Stimulated activated CD4-positive, alpha-beta T cell treated with anti-CD3 and anti-CD28 coated beads, TNF-alpha, amount 100 ng/mL, for 24 hours (primary cell): ENCODE results near the gene CD209.
"Not testable (repeated sequence)": the region's sequence is repeated elsewhere in the genome, so short reads cannot be mapped to it uniquely, and the experiment has no call there.

Experiments used
- DNase-seq, 3 experiments: peaks; one replicate each; pipeline ENCODE4 v3.0.0-alpha.2; 2020; ENCODE audit warnings: low read depth in 3 of 3

CD209 gene

DNA sequence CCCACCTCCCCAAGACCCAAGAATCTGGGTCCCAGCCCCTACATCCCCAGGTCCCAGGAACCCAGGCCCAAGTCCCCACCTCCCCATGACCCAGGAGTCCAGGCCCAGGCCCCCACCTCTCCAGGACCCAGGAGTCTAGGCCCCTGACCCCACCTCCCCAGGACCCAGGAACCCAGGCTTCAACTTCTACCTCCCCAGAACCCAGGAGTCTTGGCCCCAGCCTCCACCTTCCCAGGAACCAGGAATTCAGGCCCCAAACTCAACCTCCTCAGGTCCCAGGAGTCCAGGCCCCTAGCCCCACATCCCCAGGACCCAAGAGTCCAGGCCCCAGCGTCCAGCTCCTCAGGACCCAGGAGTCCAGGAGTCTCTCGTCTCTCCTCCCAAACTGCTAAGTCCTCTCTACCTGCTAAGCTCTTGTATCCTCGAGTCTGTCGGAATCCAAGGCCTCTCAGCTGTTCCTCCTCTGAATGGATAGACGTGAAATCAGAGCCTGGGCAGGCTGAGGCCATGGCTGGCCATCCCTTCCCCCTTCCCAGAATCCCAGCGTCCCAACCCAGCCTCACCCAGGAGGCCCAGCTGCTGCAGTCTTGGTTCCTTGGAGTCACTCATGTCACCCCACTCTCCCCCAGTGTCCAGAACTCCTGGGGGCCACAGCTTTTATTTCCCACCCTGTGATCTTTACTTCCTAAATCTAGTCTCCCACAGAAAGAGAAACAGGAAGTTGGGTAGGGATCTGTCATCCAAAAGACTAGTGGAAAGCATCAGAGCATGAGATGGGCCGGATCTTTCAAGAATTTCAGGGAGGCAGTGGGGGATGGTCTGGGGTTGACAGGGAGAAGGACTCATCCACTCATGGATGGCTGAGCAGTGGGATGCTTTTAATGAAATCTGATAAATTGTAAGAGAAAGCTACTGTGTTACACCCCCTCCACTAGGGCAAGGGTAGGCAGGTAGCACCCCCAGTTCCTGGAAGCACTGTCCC, at the start of gene CD209:
Gene CD209 (minus strand): TSS at position 632 of the 982 bp plus-strand sequence. CDS start 23 bp downstream, at position 609.
- no peak for DNase-seq

- DNase-seq, result no peak
Measured at GRCh38 chr19:7795555-7796161, 48.3 kb upstream of the CD209 start.

GRCh38 chr19:7793493-7793892, 46.2 kb upstream of the CD209 start:
- no peak for DNase-seq

DNA sequence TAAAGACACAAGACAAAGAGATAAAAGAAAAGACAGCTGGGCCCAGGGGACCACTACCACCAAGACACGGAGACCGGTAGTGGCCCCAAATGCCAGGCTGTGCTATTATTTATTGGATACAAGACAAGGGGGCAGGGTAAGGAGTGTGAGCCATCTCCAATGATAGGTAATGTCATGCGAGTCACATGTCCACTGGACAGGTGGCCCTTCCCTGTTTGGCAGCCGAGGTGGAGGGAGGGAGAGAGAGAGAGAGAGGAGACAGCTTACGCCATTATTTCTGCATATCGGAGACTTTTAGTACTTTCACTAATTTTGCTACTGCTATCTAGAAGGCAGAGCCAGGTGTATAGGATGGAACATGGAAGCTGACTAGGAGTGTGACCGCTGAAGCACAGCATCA, 45.4 kb upstream of the CD209 start:
- DNase-seq, result not testable (repeated sequence)

DNA sequence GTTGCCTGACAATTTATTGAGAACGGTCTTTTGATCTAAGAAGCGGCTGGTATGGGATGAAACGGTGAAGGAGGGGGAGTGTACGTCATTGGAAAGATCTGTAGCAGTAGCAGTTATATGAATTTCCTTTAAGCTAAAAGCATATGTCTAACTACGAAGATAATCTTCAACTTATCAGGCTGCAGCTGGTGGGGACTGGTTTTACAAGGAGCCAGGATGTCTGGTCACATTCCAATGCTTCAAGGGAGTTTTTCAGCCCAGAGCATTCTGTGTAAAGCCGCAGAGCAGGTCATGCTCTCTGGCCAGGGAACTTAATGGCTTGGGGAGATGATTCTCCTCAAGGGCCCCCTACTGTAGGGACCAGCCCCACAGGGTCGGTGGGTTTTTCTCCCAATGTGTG, 44.9 kb upstream of the CD209 start:
- DNase-seq, result no peak

DNA sequence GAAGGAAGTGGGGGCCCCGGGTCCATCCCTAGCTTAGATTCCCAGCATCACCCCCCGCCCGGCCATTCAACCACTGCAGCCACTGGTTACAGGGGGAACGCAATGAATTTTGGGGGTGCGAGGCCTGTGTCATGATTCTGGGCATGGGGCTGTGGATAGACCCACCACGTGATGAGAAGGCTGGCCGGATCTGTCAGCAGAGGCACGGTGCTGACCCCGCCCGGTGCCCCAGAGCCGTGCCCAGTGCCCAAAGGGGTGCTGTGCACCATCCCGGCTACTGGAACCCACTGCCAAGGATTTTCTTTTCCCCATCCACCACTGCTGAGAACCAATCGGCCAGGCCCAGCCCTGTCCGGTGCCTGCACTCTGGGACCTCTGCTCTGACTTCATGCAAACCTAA, 43.1 kb upstream of the CD209 start:
- no peak for DNase-seq

GRCh38 chr19:7789447-7789846, 42.1 kb upstream of the CD209 start:
- DNase-seq, result peak in 1 of 3 experiments; percentile 28

DNA sequence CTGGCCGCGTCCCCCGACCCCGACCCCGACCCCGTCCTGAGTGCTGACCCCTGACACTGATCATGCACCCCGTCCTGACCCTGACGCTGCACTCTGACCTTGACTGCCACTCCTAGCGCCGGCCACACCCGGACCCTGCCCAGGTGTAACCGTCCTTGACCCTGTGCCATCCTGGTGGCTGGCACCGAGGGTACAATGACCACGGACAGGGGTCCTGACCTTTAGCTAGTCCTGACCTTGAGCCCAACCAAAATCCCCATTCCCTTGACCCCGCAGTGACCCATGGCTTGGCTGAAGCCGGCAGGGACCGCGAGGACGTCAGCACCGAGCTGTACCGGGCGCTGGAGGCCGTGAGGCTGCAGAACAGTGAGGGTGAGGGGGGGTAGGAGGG, 41.6 kb upstream of the CD209 start:
- DNase-seq, result no peak

DNA sequence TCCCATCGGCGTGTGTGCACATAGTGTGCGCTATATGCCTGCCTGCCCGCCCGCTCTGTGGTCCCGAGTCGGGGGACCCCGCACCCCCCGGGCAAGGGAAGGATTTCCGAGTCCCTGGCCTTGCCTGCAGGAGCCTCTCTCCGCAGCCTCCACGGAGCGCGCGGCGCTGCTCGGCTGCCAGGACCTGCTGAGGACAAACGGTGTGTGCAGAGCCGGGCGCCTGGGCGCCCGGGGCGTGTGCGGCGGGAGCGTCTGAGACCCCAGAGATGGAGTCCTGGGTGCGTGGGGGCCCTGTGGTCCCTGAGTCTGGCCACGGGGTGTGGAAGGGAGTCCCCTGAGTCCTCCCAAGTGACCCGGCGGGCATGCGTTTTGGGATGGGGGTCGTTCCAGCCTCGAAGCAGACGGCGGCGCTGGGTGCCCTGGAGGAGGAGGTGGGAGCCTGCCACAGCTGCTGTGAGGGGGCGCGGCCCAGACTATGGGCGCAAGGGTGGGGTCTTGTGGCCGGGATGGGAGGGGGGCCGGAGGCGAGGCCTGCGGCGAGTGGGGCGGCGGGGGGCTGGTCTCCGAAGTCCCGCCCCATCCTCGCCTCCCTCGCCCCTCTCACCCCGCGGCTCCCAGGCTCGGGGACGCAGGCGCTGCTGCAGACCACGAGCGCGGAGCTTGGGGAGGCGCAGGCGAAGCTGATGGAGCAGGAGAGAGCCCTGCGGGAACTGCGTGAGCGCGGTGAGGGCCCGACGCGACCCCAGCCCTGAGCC, 41.0 kb upstream of the CD209 start:
- no peak for DNase-seq

GRCh38 chr19:7787602-7788177, 40.4 kb upstream of the CD209 start:
- no peak for DNase-seq

DNA sequence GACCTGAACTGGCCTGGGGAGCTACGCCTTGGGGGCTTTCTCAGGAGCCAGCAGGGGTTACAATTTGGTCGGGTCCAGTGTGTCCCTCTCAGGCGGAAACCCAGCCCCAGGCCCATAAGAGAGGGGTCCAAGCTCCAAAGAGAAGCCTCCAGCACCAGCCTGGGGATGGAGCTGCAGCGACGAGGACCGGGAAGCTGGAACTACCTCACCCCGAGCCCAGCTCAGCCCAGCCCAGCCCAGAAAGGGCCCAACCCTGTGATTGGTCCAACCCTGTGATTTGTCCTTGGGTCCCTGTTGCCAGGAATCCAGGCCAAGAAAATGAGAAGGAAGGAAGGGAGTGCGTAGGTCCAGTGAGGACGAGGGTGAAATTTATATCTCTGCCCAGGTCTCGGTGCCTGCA, 39.8 kb upstream of the CD209 start:
- no peak for DNase-seq

DNA sequence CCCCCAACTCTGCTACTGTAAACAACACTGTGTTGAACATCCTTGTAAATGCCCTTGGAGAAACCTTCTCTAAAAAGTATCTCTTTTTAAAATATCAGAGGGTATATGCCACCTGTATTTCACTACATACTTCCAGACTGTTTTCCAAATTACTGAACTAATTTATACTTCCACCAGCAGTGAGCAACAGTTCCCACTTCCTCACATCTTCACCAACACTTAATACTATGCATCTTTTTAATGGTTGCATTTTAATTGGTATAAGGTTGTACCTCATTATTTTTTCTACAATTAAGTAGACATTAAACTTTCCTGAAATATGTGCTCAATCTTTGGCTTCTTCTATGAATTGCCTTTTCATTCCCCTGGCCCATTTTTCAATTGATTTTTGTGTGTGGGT, 37.5 kb upstream of the CD209 start:
- no peak for DNase-seq

DNA sequence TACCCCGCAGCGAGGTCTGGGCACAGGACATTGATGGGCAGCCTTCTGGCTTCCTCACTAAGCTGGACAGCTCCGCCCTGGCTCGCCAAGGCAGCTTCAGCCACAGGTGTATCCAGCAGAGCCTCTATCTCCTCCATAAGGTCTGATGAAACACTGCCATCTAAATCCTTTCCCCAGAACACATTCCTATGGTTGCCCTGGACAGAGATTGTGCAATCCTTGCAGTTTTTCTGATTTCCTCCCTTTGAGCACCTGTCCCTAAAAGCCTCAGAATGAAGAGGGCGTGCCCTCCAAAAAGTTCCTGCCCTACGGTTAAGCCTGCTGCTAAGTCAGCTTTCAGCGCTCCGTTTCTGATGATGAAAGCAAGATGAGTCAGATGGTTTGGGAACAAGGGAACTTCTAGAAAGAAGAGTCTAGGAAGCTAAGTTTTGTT, 36.7 kb upstream of the CD209 start:
- no peak for DNase-seq

DNA sequence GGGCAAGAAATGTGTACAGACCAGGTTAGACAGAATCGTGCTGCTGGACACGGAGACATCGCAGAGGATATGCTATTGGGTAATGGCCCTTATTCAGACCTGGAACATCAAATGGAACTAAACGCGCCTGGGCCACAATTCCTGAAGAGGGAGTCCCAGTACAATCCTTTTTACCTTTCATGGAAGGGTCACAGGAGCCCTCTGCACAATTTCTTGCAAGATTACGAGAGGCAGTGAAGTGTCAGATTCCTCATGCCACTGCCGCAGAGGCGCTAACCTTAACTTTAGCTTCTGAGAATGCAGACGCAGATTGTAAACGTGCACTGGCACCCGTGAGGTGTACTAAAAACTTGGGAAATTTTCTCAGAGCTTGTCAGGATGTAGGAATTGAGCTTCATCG, 33.8 kb upstream of the CD209 start:
- no peak for DNase-seq

DNA sequence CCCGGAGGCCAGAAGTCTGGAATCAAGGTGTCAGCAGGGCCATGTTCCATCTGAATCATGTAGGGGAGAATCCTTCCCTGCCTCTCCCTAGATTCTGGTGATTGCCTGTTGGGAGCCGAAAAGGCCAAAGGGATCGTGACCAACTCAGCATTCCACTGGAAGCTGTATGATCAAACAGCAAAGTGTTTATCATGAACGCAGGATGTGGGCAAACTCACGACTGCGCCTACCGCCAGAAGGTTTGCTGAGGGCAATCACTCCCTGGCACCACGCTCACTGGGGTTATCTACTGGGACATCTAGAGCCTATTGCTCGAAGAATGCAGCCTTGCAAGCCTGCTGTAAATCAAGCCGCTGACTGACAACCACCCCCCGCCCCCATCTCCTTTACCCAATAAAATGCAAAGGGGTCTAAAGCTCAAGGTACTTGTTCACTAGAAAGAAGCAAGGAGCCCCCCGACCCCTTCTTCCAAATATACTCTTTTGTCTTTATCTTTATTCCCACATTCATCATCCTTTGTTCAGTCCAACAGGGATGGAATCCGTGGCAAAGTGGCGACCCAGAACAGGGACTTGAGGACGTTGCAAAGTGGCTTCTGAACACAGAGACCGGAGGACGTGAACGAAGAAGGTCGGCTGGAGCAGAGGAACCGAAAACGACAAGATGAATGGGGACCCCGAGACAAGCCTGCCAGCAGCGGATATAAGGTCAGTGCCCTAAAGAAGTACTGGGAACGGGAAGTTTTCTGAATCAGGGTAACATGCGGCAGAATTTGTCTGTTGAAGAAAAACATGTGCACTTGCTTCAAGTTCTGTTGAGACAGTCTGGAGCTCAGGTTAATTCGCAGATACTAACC, 32.5 kb upstream of the CD209 start:
- DNase-seq, result no peak

- DNase-seq, result no peak
Measured at GRCh38 chr19:7778081-7778480, 30.7 kb upstream of the CD209 start.

DNA sequence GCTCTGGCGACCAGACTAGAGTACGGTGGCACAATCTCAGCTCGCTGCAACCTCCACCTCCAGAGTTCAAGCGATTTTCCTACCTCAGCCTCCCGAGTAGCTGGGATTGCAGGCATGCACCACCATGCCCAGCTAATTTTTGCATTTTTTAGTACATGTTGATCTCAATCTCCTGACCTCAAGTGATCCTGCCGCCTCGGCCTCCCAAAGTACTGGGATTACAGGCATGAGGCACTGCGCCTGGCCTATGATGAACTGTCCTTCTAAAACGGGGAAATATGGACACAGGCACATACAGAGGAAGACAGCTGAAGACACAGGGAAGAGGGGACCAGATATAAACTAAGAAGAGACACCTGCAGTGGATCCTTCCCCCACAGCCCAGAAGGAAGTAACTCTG, 28.4 kb upstream of the CD209 start:
- DNase-seq, result no peak

DNA sequence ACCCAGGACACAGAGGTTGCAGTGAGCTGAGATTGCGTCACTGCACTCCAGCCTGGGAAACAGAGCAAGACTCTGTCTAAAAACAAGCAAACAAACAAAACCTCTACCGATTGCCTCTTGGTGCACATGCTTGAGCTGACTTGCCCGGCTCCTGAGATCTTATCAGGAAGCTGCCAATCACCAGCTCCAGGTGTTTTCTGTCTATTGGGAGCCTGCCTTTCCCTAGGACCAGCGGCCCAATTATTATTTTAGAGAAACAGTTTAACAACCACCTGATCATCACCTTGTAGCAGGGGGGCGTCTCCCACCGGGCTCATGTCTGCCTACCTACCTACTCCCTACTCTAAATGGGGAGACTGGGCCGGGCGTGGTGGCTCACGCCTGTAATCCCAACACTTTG, 26.5 kb upstream of the CD209 start:
- no peak for DNase-seq

GRCh38 chr19:7772752-7773291, 25.5 kb upstream of the CD209 start:
- DNase-seq, result peak in 2 of 3 experiments; percentile 24 to 27

GRCh38 chr19:7771072-7771471, 23.7 kb upstream of the CD209 start:
- DNase-seq, result no peak

DNA sequence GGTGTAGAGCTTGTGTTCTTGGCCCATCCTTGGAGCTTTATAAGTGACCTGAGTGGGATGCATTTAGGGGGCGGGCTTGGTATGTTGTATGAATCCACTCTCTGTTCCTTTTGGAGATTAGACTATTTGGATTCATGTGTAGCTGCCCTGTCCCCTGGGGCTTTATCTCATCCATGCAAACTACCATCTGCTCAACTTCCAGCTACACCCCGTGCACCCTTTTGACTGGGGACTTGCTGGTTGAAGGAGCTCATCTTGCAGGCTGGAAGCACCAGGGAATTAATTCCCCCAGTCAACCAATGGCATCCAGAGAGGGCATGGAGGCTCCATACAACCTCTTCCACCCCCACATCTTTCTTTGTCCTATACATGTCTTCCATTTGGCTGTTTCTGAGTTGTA, 21.8 kb upstream of the CD209 start:
- no peak for DNase-seq
